ENCODE results near the gene NOTCH1. TPM values are rescaled to one million over a fixed set of nuclear protein-coding genes. Genes with fewer than 3 reads are reported as not detected.

The NOTCH1 gene
- polyA plus RNA-seq, 1 donor from 2014 or later: 0.15 TPM

DNA sequence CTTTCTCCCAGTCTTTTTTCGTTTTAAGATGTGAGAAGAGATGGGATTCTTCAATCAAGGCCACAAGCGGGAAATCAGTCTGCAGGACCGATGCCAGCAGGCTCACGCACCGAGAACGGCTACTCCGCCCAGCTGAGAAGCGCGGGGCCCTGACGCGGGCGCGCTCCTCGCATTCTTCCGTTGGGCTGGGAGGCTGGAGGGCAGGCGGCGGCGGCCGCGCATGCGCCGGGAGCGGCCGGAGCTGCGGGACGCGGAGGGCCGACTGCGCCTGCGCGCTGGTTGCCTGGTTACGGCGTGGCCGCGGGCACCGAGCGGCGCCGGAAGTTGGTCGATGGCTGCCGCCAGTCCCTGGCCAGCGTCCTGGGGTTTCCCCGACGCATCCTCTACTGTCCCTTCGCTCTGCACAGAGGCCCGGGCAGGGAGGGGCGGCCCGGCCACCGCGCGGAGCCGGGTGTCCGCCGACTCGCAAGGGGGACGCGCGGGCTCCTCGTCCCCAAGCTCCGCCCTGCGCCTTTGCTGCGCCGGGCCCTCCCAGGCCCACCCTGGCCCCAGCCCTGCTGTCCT, 62.2 kb downstream of the NOTCH1 start:
- Histone ChIP-seq H3K4me2 (ENCODE audit: low read length) (peak overlapping the region; percentile 62), H2AFZ (ENCODE audit: low read depth, low read length) (peak overlapping the region; percentile 65), H3K9me3 (ENCODE audit: low read length) (no peaks in the 10 kb centered on the region), H3K9ac (ENCODE audit: low read length) (peak overlapping the region; percentile 86), H3K27me3 (ENCODE audit: insufficient read depth, low read depth, low read length) (no peaks in the 10 kb centered on the region), H3K36me3 (ENCODE audit: insufficient read depth, low read length) (no peaks in the 10 kb centered on the region), H4K20me1 (ENCODE audit: insufficient read depth) (peaks cover 4% of the 10 kb centered on the region), H3K79me2 (replicated peaks; ENCODE audit: insufficient read depth, low read length) (peaks cover 26% of the 10 kb centered on the region), H3K9me2 (ENCODE audit: insufficient read depth, low read length) (no peaks in the 10 kb centered on the region), H3K4me3 (ENCODE audit: low read length) (peak overlapping the region; percentile 70), H3K27ac (ENCODE audit: low read length) (peak overlapping the region; percentile 95), H3F3A (ENCODE audit: insufficient read depth, low read length, poor library complexity, severe bottlenecking) (no peaks in the 10 kb centered on the region)
- TF ChIP-seq EP300 (conservative IDR thresholded peaks at IDR 0.05; ENCODE audit: poor library complexity, severe bottlenecking) (peak; percentile 60), MXI1 (conservative IDR thresholded peaks at IDR 0.05; ENCODE audit: poor library complexity, severe bottlenecking) (peak; percentile 83), SMC3 (conservative IDR thresholded peaks at IDR 0.05; ENCODE audit: poor library complexity) (no peak), RAD21 (conservative IDR thresholded peaks at IDR 0.05) (no peak), TAF1 (IDR thresholded peaks at IDR 0.05; ENCODE audit: low read depth) (peak; percentile 66), POLR2AphosphoS5 (IDR thresholded peaks at IDR 0.05) (peak; percentile 93), EZH2 (IDR thresholded peaks at IDR 0.05; ENCODE audit: borderline replicate concordance, insufficient read depth, low read length, poor library complexity, severe bottlenecking) (no peak)
- TF ChIP-seq, protein P1, sequence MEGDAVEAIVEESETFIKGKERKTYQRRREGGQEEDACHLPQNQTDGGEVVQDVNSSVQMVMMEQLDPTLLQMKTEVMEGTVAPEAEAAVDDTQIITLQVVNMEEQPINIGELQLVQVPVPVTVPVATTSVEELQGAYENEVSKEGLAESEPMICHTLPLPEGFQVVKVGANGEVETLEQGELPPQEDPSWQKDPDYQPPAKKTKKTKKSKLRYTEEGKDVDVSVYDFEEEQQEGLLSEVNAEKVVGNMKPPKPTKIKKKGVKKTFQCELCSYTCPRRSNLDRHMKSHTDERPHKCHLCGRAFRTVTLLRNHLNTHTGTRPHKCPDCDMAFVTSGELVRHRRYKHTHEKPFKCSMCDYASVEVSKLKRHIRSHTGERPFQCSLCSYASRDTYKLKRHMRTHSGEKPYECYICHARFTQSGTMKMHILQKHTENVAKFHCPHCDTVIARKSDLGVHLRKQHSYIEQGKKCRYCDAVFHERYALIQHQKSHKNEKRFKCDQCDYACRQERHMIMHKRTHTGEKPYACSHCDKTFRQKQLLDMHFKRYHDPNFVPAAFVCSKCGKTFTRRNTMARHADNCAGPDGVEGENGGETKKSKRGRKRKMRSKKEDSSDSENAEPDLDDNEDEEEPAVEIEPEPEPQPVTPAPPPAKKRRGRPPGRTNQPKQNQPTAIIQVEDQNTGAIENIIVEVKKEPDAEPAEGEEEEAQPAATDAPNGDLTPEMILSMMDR (IDR thresholded peaks at IDR 0.05; ENCODE audit: poor library complexity, severe bottlenecking): no peak
- TF ChIP-seq, protein P2, sequence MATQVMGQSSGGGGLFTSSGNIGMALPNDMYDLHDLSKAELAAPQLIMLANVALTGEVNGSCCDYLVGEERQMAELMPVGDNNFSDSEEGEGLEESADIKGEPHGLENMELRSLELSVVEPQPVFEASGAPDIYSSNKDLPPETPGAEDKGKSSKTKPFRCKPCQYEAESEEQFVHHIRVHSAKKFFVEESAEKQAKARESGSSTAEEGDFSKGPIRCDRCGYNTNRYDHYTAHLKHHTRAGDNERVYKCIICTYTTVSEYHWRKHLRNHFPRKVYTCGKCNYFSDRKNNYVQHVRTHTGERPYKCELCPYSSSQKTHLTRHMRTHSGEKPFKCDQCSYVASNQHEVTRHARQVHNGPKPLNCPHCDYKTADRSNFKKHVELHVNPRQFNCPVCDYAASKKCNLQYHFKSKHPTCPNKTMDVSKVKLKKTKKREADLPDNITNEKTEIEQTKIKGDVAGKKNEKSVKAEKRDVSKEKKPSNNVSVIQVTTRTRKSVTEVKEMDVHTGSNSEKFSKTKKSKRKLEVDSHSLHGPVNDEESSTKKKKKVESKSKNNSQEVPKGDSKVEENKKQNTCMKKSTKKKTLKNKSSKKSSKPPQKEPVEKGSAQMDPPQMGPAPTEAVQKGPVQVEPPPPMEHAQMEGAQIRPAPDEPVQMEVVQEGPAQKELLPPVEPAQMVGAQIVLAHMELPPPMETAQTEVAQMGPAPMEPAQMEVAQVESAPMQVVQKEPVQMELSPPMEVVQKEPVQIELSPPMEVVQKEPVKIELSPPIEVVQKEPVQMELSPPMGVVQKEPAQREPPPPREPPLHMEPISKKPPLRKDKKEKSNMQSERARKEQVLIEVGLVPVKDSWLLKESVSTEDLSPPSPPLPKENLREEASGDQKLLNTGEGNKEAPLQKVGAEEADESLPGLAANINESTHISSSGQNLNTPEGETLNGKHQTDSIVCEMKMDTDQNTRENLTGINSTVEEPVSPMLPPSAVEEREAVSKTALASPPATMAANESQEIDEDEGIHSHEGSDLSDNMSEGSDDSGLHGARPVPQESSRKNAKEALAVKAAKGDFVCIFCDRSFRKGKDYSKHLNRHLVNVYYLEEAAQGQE (IDR thresholded peaks at IDR 0.05; ENCODE audit: borderline replicate concordance): peak; percentile 90

DNA sequence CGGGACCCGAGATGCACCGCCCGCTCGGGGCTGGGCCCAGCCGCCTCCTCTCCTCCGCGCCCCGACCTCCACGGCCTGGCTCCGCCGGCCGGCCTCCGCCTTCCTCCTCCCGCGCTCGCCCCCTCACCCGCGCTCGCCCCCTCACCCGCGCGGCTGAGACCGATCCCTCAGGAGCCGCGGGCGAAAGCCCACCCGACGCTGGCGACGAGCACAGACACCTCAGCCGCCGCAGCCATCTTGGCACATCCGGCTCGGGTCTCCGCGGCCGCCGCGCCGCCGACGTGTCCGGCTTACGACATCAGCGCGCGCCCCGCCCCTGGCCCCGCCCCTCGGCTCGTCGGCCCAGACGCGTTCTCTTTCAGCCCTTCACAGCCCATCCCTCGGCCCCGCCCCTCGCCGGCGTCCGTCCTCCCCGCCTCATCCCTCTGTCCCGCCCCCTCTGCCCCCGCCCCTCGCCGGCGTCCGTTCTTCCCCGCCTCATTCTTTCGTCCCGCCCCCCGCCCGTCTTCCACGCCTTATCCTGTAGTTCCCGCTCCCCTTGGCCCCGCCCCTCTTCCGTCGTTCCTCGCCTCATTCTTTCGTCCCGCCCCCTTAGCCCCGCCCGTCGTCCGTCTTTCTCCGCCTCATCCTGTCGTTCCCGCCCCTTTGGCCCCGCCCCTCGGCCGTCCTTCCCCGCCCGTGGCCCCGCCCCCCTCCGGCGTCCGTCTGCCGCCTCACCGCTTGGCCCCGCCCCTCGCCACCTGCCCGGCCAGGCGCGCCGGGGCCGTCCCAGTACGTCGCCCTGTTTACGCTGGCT, 62.9 kb downstream of the NOTCH1 start, which contains the start of gene SEC16A:
Gene SEC16A (minus strand): TSS at position 248 of the 796 bp plus-strand sequence. CDS start 5,425 bp downstream, outside the sequence.
- Histone ChIP-seq H3K4me3 (ENCODE audit: low read length) (peak within 1 kb of the TSS; percentile 70), H3K9me3 (ENCODE audit: low read length) (no peaks in the 10 kb centered on the region), H2AFZ (ENCODE audit: low read depth, low read length) (peak within 1 kb of the TSS; percentile 65), H3F3A (ENCODE audit: insufficient read depth, low read length, poor library complexity, severe bottlenecking) (no peaks in the 10 kb centered on the region), H4K20me1 (ENCODE audit: insufficient read depth) (peaks cover 4% of the 10 kb centered on the region), H3K36me3 (ENCODE audit: insufficient read depth, low read length) (no peaks in the 10 kb centered on the region), H3K27me3 (ENCODE audit: insufficient read depth, low read depth, low read length) (no peaks in the 10 kb centered on the region), H3K4me2 (ENCODE audit: low read length) (peak within 1 kb of the TSS; percentile 90), H3K9ac (ENCODE audit: low read length) (peak within 1 kb of the TSS; percentile 86), H3K27ac (ENCODE audit: low read length) (peak within 1 kb of the TSS; percentile 95), H3K79me2 (replicated peaks; ENCODE audit: insufficient read depth, low read length) (peaks cover 33% of the 10 kb centered on the region), H3K9me2 (ENCODE audit: insufficient read depth, low read length) (no peaks in the 10 kb centered on the region)
- TF ChIP-seq, protein P1 (IDR thresholded peaks at IDR 0.05; ENCODE audit: poor library complexity, severe bottlenecking): no peak
- TF ChIP-seq RAD21 (conservative IDR thresholded peaks at IDR 0.05): no peak
- peak; percentile 74 for TF ChIP-seq MXI1 (conservative IDR thresholded peaks at IDR 0.05; ENCODE audit: poor library complexity, severe bottlenecking)
- TF ChIP-seq, protein P2 (IDR thresholded peaks at IDR 0.05; ENCODE audit: borderline replicate concordance): peak; percentile 84
- no peak for TF ChIP-seq TAF1 (IDR thresholded peaks at IDR 0.05; ENCODE audit: low read depth)
- no peak for TF ChIP-seq SMC3 (conservative IDR thresholded peaks at IDR 0.05; ENCODE audit: poor library complexity)
- peak; percentile 58 for TF ChIP-seq EP300 (conservative IDR thresholded peaks at IDR 0.05; ENCODE audit: poor library complexity, severe bottlenecking)
- TF ChIP-seq POLR2AphosphoS5 (IDR thresholded peaks at IDR 0.05): peak; percentile 96
- TF ChIP-seq EZH2 (IDR thresholded peaks at IDR 0.05; ENCODE audit: borderline replicate concordance, insufficient read depth, low read length, poor library complexity, severe bottlenecking): no peak
